ENCODE results near the gene TMEM92.

TMEM92 gene

GRCh38 chr17:50317121-50317520 lies 42.9 kb downstream of the TMEM92 start:
- DNase-seq (ENCODE audit: low read depth): no peak
- TF ChIP-seq CTCF (IDR thresholded peaks at IDR 0.05; ENCODE audit: low read length, missing control alignments): no peak
- H3K4me3 ChIP-seq (replicated peaks; ENCODE audit: low read depth, low read length): no peak overlapping the region

- no peak for DNase-seq (ENCODE audit: low read depth)
- TF ChIP-seq CTCF (IDR thresholded peaks at IDR 0.05; ENCODE audit: low read length, missing control alignments): no peak
- no peak overlapping the region for H3K4me3 ChIP-seq (replicated peaks; ENCODE audit: low read depth, low read length)
Measured at GRCh38 chr17:50318501-50319285, 44.4 kb downstream of the TMEM92 start.

- TF ChIP-seq CTCF (IDR thresholded peaks at IDR 0.05; ENCODE audit: low read length, missing control alignments): no peak
- H3K4me3 ChIP-seq (replicated peaks; ENCODE audit: low read depth, low read length): no peak overlapping the region
- DNase-seq (ENCODE audit: low read depth): no peak
Measured at GRCh38 chr17:50319306-50320004, 45.2 kb downstream of the TMEM92 start.

- peak; percentile 25 for DNase-seq (ENCODE audit: low read depth)
- H3K4me3 ChIP-seq (replicated peaks; ENCODE audit: low read depth, low read length): no peak overlapping the region
- TF ChIP-seq CTCF (IDR thresholded peaks at IDR 0.05; ENCODE audit: low read length, missing control alignments): no peak
Measured at GRCh38 chr17:50322271-50322670, 48.0 kb downstream of the TMEM92 start.

GRCh38 chr17:50323060-50323459 lies 48.8 kb downstream of the TMEM92 start:
- peak; percentile 24 for DNase-seq (ENCODE audit: low read depth)
- TF ChIP-seq CTCF (IDR thresholded peaks at IDR 0.05; ENCODE audit: low read length, missing control alignments): no peak
- no peak overlapping the region for H3K4me3 ChIP-seq (replicated peaks; ENCODE audit: low read depth, low read length)

- no peak overlapping the region for H3K4me3 ChIP-seq (replicated peaks; ENCODE audit: low read depth, low read length)
- no peak for DNase-seq (ENCODE audit: low read depth)
- TF ChIP-seq CTCF (IDR thresholded peaks at IDR 0.05; ENCODE audit: low read length, missing control alignments): no peak
Measured at GRCh38 chr17:50325906-50326305, 51.6 kb downstream of the TMEM92 start.

All from fibroblast of pulmonary artery (primary cell).